Myometrial cell (primary cell): ENCODE data around the gene OR11H7. TPM values are rescaled to one million over a fixed set of nuclear protein-coding genes. Genes with fewer than 3 reads are reported as not detected.

Source experiments
- total RNA-seq: library from RNA; depleted of rRNA; stranded (reverse); fragments of >200 nt; gene quantifications from 2 replicates; pipeline ENCODE4 v1.2.3, GENCODE V29; 2015

OR11H7 gene
- not detected in 2 replicates for total RNA-seq

DNA sequence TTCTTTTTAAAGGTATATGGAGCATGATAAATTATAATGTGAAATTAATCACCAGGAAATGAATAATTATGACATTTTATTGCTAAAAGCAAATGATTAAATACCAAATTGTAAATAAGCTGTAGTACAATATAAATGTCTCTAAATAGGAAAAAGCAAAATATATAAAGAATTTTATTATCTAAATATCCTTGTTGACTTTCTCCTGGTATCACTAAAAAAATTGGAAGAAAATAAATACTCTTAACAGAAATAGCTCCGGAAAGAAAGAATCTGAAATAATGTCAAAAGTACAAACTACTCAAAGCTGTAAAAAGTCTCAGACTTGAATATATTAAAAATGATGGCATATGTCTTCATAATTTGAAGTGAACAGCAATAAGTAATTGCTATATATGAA, at the start of gene OR11H7:
Gene OR11H7, plus strand, starts transcription at position 301 of the 400 bp plus-strand sequence.

GRCh38 chr14:20190596-20190995, 38.2 kb upstream of the OR11H7 start, which contains the start of gene OR11G2:
Gene OR11G2 (plus strand): TSS chr14:20190896. CDS start chr14:20197438, 6,542 bp downstream.

GRCh38 chr14:20223410-20223809, 5.4 kb upstream of the OR11H7 start, which contains the start of gene OR11H6:
Gene OR11H6 (plus strand): TSS chr14:20223710. CDS start chr14:20223710, 0 bp downstream.

Other genes starting within 250 kb of the OR11H7 start
- gene OR4Q2, start 226.8 kb upstream of the OR11H7 start, total RNA-seq, result not detected in 2 replicates
- gene OR4K14, start 209.7 kb upstream of the OR11H7 start, total RNA-seq, result not detected in 2 replicates
- gene OR4K13, start 192.9 kb upstream of the OR11H7 start, total RNA-seq, result not detected in 2 replicates
- gene OR4L1, start 168.9 kb upstream of the OR11H7 start, total RNA-seq, result not detected in 2 replicates
- gene OR4K17, start 118.2 kb upstream of the OR11H7 start, total RNA-seq, result not detected in 2 replicates
- gene OR4N5, start 90.2 kb upstream of the OR11H7 start, total RNA-seq, result not detected in 2 replicates
- not detected in 2 replicates for gene OR11G2, start 38.1 kb upstream of the OR11H7 start, total RNA-seq
- not detected in 2 replicates for gene OR11H6, start 5.3 kb upstream of the OR11H7 start, total RNA-seq
- not detected in 2 replicates for gene OR11H4, start 10.3 kb downstream of the OR11H7 start, total RNA-seq
- 10.8 and 13.8 TPM in 2 replicates for gene TTC5, start 77.0 kb downstream of the OR11H7 start, total RNA-seq
- 47.7 and 63.1 TPM in 2 replicates for gene CCNB1IP1, start 104.3 kb downstream of the OR11H7 start, total RNA-seq
- gene PARP2, start 114.7 kb downstream of the OR11H7 start, total RNA-seq, result 13.5 and 17.9 TPM in 2 replicates
- gene TEP1, start 184.5 kb downstream of the OR11H7 start, total RNA-seq, result 11.5 and 22.2 TPM in 2 replicates
- gene KLHL33, start 207.2 kb downstream of the OR11H7 start, total RNA-seq, result under 0.01 and 0.35 TPM in 2 replicates
- gene OSGEP, start 225.8 kb downstream of the OR11H7 start, total RNA-seq, result 15.6 and 38.3 TPM in 2 replicates
- 204 and 223 TPM in 2 replicates for gene APEX1, start 226.2 kb downstream of the OR11H7 start, total RNA-seq
- gene PIP4P1, start 232.5 kb downstream of the OR11H7 start, total RNA-seq, result 12.6 and 15.3 TPM in 2 replicates
- gene PNP, start 240.4 kb downstream of the OR11H7 start, total RNA-seq, result 45.9 and 55.4 TPM in 2 replicates